ENCODE results near the gene CFAP20DC.

- no peak for TF ChIP-seq EP300 (IDR thresholded peaks at IDR 0.05)
- TF ChIP-seq, protein P1, sequence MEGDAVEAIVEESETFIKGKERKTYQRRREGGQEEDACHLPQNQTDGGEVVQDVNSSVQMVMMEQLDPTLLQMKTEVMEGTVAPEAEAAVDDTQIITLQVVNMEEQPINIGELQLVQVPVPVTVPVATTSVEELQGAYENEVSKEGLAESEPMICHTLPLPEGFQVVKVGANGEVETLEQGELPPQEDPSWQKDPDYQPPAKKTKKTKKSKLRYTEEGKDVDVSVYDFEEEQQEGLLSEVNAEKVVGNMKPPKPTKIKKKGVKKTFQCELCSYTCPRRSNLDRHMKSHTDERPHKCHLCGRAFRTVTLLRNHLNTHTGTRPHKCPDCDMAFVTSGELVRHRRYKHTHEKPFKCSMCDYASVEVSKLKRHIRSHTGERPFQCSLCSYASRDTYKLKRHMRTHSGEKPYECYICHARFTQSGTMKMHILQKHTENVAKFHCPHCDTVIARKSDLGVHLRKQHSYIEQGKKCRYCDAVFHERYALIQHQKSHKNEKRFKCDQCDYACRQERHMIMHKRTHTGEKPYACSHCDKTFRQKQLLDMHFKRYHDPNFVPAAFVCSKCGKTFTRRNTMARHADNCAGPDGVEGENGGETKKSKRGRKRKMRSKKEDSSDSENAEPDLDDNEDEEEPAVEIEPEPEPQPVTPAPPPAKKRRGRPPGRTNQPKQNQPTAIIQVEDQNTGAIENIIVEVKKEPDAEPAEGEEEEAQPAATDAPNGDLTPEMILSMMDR (IDR thresholded peaks at IDR 0.05) = no peak
- TF ChIP-seq POLR2AphosphoS5 (IDR thresholded peaks at IDR 0.05) = no peak
- no peak for TF ChIP-seq POLR2A (IDR thresholded peaks at IDR 0.05)
Measured at GRCh38 chr3:58789385-58789784, 260.4 kb downstream of the CFAP20DC start.
